ENCODE data around the gene KIF21B.
"Not testable (repeated sequence)": the region's sequence is repeated elsewhere in the genome, so short reads cannot be mapped to it uniquely, and the experiment has no call there.

Gene KIF21B

GRCh38 chr1:200951016-200951415 is 72.5 kb downstream of the KIF21B start:
- TF ChIP-seq CTCF (IDR thresholded peaks at IDR 0.05; ENCODE audit: low read depth, low read length, missing control alignments), result no peak
- in situ Hi-C loops (cut with HindIII; ENCODE audit: low sequenced_read_pairs), result no loop called here
- no peak for DNase-seq (ENCODE audit: low read depth)
- H3K4me3 ChIP-seq (ENCODE audit: low read depth, low read length), result no peak overlapping the region

- in situ Hi-C loops (cut with HindIII; ENCODE audit: low sequenced_read_pairs), result no loop called here
- TF ChIP-seq CTCF (IDR thresholded peaks at IDR 0.05; ENCODE audit: low read depth, low read length, missing control alignments), result no peak
- DNase-seq (ENCODE audit: low read depth), result no peak
- H3K4me3 ChIP-seq (ENCODE audit: low read depth, low read length), result no peak overlapping the region
Measured at GRCh38 chr1:200949626-200950025, 73.9 kb downstream of the KIF21B start.

- DNase-seq (ENCODE audit: low read depth), result no peak
- in situ Hi-C loops (cut with HindIII; ENCODE audit: low sequenced_read_pairs), result no loop called here
- no peak overlapping the region for H3K4me3 ChIP-seq (ENCODE audit: low read depth, low read length)
- no peak for TF ChIP-seq CTCF (IDR thresholded peaks at IDR 0.05; ENCODE audit: low read depth, low read length, missing control alignments)
Measured at GRCh38 chr1:200947059-200947566, 76.4 kb downstream of the KIF21B start.

GRCh38 chr1:200945111-200945510 is 78.4 kb downstream of the KIF21B start:
- DNase-seq (ENCODE audit: low read depth), result no peak
- no peak for TF ChIP-seq CTCF (IDR thresholded peaks at IDR 0.05; ENCODE audit: low read depth, low read length, missing control alignments)
- no peak overlapping the region for H3K4me3 ChIP-seq (ENCODE audit: low read depth, low read length)
- in situ Hi-C loops (cut with HindIII; ENCODE audit: low sequenced_read_pairs), result no loop called here

GRCh38 chr1:200938955-200939354 is 84.6 kb downstream of the KIF21B start:
- in situ Hi-C loops (cut with HindIII; ENCODE audit: low sequenced_read_pairs), result no loop called here
- H3K4me3 ChIP-seq (ENCODE audit: low read depth, low read length), result no peak overlapping the region
- TF ChIP-seq CTCF (IDR thresholded peaks at IDR 0.05; ENCODE audit: low read depth, low read length, missing control alignments), result no peak
- DNase-seq (ENCODE audit: low read depth), result no peak

GRCh38 chr1:200935286-200935962 is 88.1 kb downstream of the KIF21B start:
- H3K4me3 ChIP-seq (ENCODE audit: low read depth, low read length); in situ Hi-C loops (cut with HindIII; ENCODE audit: low sequenced_read_pairs): not testable (repeated sequence)

GRCh38 chr1:200934676-200935245 is 88.8 kb downstream of the KIF21B start:
- DNase-seq (ENCODE audit: low read depth), result no peak
- TF ChIP-seq CTCF (IDR thresholded peaks at IDR 0.05; ENCODE audit: low read depth, low read length, missing control alignments), result no peak
- H3K4me3 ChIP-seq (ENCODE audit: low read depth, low read length), result no peak overlapping the region
- in situ Hi-C loops (cut with HindIII; ENCODE audit: low sequenced_read_pairs), result no loop called here

More at GRCh38 chr1:200935286-200935962, 88.1 kb downstream of the KIF21B start:
- DNase-seq (ENCODE audit: low read depth), result not testable (repeated sequence)
